ENCODE measurements around the gene USP31. TPM values are rescaled to one million over a fixed set of nuclear protein-coding genes. Genes with fewer than 3 reads are reported as not detected.

Gene USP31
- total RNA-seq, 2 experiments from 2014 or later: 1.6 to 1.7 TPM

DNA sequence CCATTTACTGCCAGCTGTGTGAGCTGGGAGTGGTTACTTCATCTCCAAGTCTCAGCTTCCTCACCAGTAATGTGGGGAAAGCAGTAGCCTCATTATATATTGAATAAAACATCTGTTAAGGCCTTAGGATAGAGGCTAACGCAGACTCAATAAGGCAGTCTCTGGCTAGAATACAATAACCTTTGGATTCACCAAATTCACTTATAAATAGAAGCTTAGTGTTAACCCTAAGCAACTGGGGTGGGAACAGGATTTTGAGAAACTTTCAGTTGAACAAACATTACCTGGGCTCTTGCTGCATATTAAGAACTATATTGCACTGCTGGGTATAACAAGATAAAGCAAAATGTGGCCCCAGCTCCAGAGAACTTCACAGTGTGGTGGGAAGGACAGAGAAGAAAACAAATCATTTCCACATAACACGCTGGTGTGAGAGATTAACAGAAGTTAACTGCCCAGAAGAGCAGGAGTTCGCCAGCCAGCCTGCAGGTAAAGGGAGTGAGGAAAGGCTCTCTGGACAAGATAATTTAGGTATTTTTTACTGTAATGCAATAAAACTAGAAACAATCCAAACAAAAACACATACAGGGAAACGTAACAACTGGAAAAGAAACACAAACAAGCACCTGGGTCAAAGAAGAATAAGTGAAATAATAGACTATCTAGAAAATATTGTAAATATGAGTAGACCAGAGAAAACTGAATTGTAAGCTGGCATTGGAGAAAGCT, 57.0 kb downstream of the USP31 start:
- Histone ChIP-seq H3K27ac (ENCODE audit: low read depth in 1 of 2, low read length in 2 of 2) (no peak overlapping the region), H3K36me3 (ENCODE audit: insufficient read depth, low read length) (peaks cover 2% of the 10 kb centered on the region), H3K4me1 (ENCODE audit: insufficient read depth, low read length) (no peaks in the 10 kb centered on the region), H3K27me3 (ENCODE audit: control insufficient read depth in 1 of 2, insufficient read depth in 2 of 2, low read length in 2 of 2) (no peaks in the 10 kb centered on the region), H3K4me3 (ENCODE audit: low read length) (no peak overlapping the region), H3K9me3 (ENCODE audit: control insufficient read depth in 1 of 2, insufficient read depth in 1 of 2, low read length in 2 of 2) (no peaks in the 10 kb centered on the region)
- H3K36me3 Mint-ChIP-seq (ENCODE audit: low read depth): peaks cover 44% of the 10 kb centered on the region
- ChIA-PET POLR2A (no interaction called here), CTCF (no interaction called here)
- no peaks in the 10 kb centered on the region for H3K9me3 Mint-ChIP-seq
- H3K27me3 Mint-ChIP-seq: no peaks in the 10 kb centered on the region
- no peak for TF ChIP-seq CTCF (IDR thresholded peaks at IDR 0.05)
- DNase-seq (no peak), ATAC-seq (ENCODE audit: poor library complexity) (no peak)
- peaks cover 28% of the 10 kb centered on the region for H3K4me1 Mint-ChIP-seq (ENCODE audit: low read depth)
- H3K4me3 Mint-ChIP-seq: no peak overlapping the region
- intact Hi-C loops (cut with DNase I, micrococcal nuclease): no loop called here
- H3K27ac Mint-ChIP-seq: no peak overlapping the region

DNA sequence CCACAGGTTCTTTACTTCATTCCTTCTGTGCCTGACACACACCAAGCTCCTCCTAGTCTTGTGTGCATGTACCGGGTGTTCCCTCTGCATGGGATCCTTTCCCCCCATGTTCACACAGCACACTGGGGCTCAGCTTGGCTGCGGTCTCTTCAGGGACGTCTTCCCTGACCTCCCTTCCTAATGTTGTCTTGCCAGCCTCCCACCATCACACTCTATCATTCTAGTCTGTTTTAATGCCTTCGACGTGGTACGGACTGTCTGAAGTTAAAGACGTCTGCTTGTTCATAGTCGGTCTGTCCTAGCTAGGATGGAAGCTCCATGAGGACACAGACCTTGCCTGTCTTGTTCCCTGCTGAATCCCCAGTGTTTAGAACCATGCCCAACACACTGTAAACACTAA, 60.1 kb downstream of the USP31 start:
- Histone ChIP-seq H3K27ac (ENCODE audit: low read depth in 1 of 2, low read length in 2 of 2) (no peak overlapping the region), H3K36me3 (ENCODE audit: insufficient read depth, low read length) (peaks cover 2% of the 10 kb centered on the region), H3K27me3 (ENCODE audit: control insufficient read depth in 1 of 2, insufficient read depth in 2 of 2, low read length in 2 of 2) (no peaks in the 10 kb centered on the region), H3K4me1 (ENCODE audit: insufficient read depth, low read length) (no peaks in the 10 kb centered on the region), H3K9me3 (ENCODE audit: control insufficient read depth in 1 of 2, insufficient read depth in 1 of 2, low read length in 2 of 2) (no peaks in the 10 kb centered on the region), H3K4me3 (ENCODE audit: low read length) (no peak overlapping the region)
- H3K4me3 Mint-ChIP-seq: no peak overlapping the region
- ChIA-PET POLR2A (no interaction called here), CTCF (no interaction called here)
- intact Hi-C loops (cut with DNase I, micrococcal nuclease): no loop called here
- H3K36me3 Mint-ChIP-seq (ENCODE audit: low read depth): peaks cover 55% of the 10 kb centered on the region
- TF ChIP-seq CTCF (IDR thresholded peaks at IDR 0.05): no peak
- H3K27me3 Mint-ChIP-seq: no peaks in the 10 kb centered on the region
- ATAC-seq (ENCODE audit: poor library complexity): no peak
- no peaks in the 10 kb centered on the region for H3K9me3 Mint-ChIP-seq
- no peak for DNase-seq
- H3K4me1 Mint-ChIP-seq (ENCODE audit: low read depth): no peaks in the 10 kb centered on the region
- H3K27ac Mint-ChIP-seq: no peak overlapping the region

DNA sequence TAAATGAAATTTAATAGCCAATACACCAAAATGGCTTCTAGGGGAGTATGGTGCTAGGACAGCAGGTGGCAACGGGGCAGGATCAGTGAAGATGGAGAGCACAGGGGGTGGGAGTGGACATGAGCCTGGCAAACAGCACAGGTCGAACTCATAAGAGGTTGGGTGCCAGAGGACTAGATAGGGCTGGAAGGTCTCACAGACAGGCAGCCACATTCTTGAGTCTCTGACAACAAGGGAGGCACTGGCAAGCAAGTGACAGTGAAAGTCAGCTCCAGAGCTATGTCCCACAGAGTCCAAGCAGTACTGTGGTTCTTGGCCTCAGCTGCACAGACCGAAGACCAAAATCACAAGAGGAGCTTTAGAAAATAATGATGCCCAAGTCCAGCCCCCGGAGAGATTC, 61.2 kb downstream of the USP31 start:
- CTCF ChIA-PET: interaction anchor here (1.5 kb wide), 1 partner anchor 348 kb away, joined by 3 read pairs; no protein-coding TSS in a partner anchor

More for the DNA sequence above, 61.2 kb downstream of the USP31 start:
- H3K9me3 Mint-ChIP-seq: no peaks in the 10 kb centered on the region
- H3K4me1 ChIP-seq (ENCODE audit: insufficient read depth, low read length): no peaks in the 10 kb centered on the region
- DNase-seq: no peak
- peaks cover 50% of the 10 kb centered on the region for H3K36me3 Mint-ChIP-seq (ENCODE audit: low read depth)
- H3K9me3 ChIP-seq (ENCODE audit: control insufficient read depth in 1 of 2, insufficient read depth in 1 of 2, low read length in 2 of 2): no peaks in the 10 kb centered on the region
- TF ChIP-seq CTCF (IDR thresholded peaks at IDR 0.05): no peak
- intact Hi-C loops (cut with DNase I, micrococcal nuclease): no loop called here
- no peaks in the 10 kb centered on the region for H3K27me3 ChIP-seq (ENCODE audit: control insufficient read depth in 1 of 2, insufficient read depth in 2 of 2, low read length in 2 of 2)
- no peak overlapping the region for H3K27ac ChIP-seq (ENCODE audit: low read depth in 1 of 2, low read length in 2 of 2)
- H3K4me1 Mint-ChIP-seq (ENCODE audit: low read depth): no peaks in the 10 kb centered on the region
- H3K4me3 Mint-ChIP-seq: no peak overlapping the region
- POLR2A ChIA-PET: no interaction called here
- H3K4me3 ChIP-seq (ENCODE audit: low read length): no peak overlapping the region
- H3K27ac Mint-ChIP-seq: no peak overlapping the region
- H3K27me3 Mint-ChIP-seq: no peaks in the 10 kb centered on the region
- H3K36me3 ChIP-seq (ENCODE audit: insufficient read depth, low read length): peaks cover 2% of the 10 kb centered on the region
- ATAC-seq (ENCODE audit: poor library complexity): no peak

Data from CD4-positive, alpha-beta T cell (primary cell).